Measurements from ENCODE around the gene EFHD2. TPM values are rescaled to one million over a fixed set of nuclear protein-coding genes. Genes with fewer than 3 reads are reported as not detected.

Gene EFHD2
- polyA plus RNA-seq, 1 donor from 2014 or later: 10.3 TPM

GRCh38 chr1:15412843-15413242, 3.2 kb downstream of the EFHD2 start:
- no peaks in the 10 kb centered on the region for H3K36me3 ChIP-seq (ENCODE audit: insufficient read depth, low read length)
- H3F3A ChIP-seq (ENCODE audit: insufficient read depth, low read length, poor library complexity, severe bottlenecking): no peaks in the 10 kb centered on the region
- H3K9me2 ChIP-seq (ENCODE audit: insufficient read depth, low read length): no peaks in the 10 kb centered on the region
- no peaks in the 10 kb centered on the region for H3K9me3 ChIP-seq (ENCODE audit: low read length)
- H3K27ac ChIP-seq (ENCODE audit: low read length): no peak overlapping the region
- no peaks in the 10 kb centered on the region for H3K79me2 ChIP-seq (replicated peaks; ENCODE audit: insufficient read depth, low read length)
- no peaks in the 10 kb centered on the region for H4K20me1 ChIP-seq (ENCODE audit: insufficient read depth)
- no peaks in the 10 kb centered on the region for H3K27me3 ChIP-seq (ENCODE audit: insufficient read depth, low read depth, low read length)
- no peak overlapping the region for H3K9ac ChIP-seq (ENCODE audit: low read length)
- no peak overlapping the region for H2AFZ ChIP-seq (ENCODE audit: low read depth, low read length)
- no peak overlapping the region for H3K4me2 ChIP-seq (ENCODE audit: low read length)
- H3K4me3 ChIP-seq (ENCODE audit: low read length): no peak overlapping the region
- TF ChIP-seq TAF1 (IDR thresholded peaks at IDR 0.05; ENCODE audit: low read depth): no peak
- no peak for TF ChIP-seq REST (IDR thresholded peaks at IDR 0.05; ENCODE audit: borderline replicate concordance)
- TF ChIP-seq SMC3 (conservative IDR thresholded peaks at IDR 0.05; ENCODE audit: poor library complexity): no peak
- no peak for TF ChIP-seq EZH2 (IDR thresholded peaks at IDR 0.05; ENCODE audit: borderline replicate concordance, insufficient read depth, low read length, poor library complexity, severe bottlenecking)
- TF ChIP-seq CTCF (IDR thresholded peaks at IDR 0.05; ENCODE audit: poor library complexity, severe bottlenecking): no peak
- TF ChIP-seq RAD21 (conservative IDR thresholded peaks at IDR 0.05): no peak
- no peak for TF ChIP-seq MXI1 (conservative IDR thresholded peaks at IDR 0.05; ENCODE audit: poor library complexity, severe bottlenecking)
- no peak for TF ChIP-seq POLR2AphosphoS5 (IDR thresholded peaks at IDR 0.05)

GRCh38 chr1:15413563-15414444, 4.1 kb downstream of the EFHD2 start:
- Histone ChIP-seq H3K36me3 (ENCODE audit: insufficient read depth, low read length) (no peaks in the 10 kb centered on the region), H4K20me1 (ENCODE audit: insufficient read depth) (no peaks in the 10 kb centered on the region), H3K9me2 (ENCODE audit: insufficient read depth, low read length) (no peaks in the 10 kb centered on the region), H3K4me3 (ENCODE audit: low read length) (no peak overlapping the region), H3K9ac (ENCODE audit: low read length) (no peak overlapping the region), H2AFZ (ENCODE audit: low read depth, low read length) (no peak overlapping the region), H3K9me3 (ENCODE audit: low read length) (no peaks in the 10 kb centered on the region), H3K79me2 (replicated peaks; ENCODE audit: insufficient read depth, low read length) (no peaks in the 10 kb centered on the region), H3K27me3 (ENCODE audit: insufficient read depth, low read depth, low read length) (no peaks in the 10 kb centered on the region), H3K4me2 (ENCODE audit: low read length) (no peak overlapping the region), H3K27ac (ENCODE audit: low read length) (no peak overlapping the region), H3F3A (ENCODE audit: insufficient read depth, low read length, poor library complexity, severe bottlenecking) (no peaks in the 10 kb centered on the region)
- TF ChIP-seq CTCF (IDR thresholded peaks at IDR 0.05; ENCODE audit: poor library complexity, severe bottlenecking) (no peak), MXI1 (conservative IDR thresholded peaks at IDR 0.05; ENCODE audit: poor library complexity, severe bottlenecking) (no peak), RAD21 (conservative IDR thresholded peaks at IDR 0.05) (no peak), TAF1 (IDR thresholded peaks at IDR 0.05; ENCODE audit: low read depth) (no peak), EP300 (conservative IDR thresholded peaks at IDR 0.05; ENCODE audit: poor library complexity, severe bottlenecking) (no peak), EZH2 (IDR thresholded peaks at IDR 0.05; ENCODE audit: borderline replicate concordance, insufficient read depth, low read length, poor library complexity, severe bottlenecking) (no peak), POLR2AphosphoS5 (IDR thresholded peaks at IDR 0.05) (no peak), REST (IDR thresholded peaks at IDR 0.05; ENCODE audit: borderline replicate concordance) (no peak), SMC3 (conservative IDR thresholded peaks at IDR 0.05; ENCODE audit: poor library complexity) (no peak)

Data from neural cell (in vitro differentiated cells).